Measurements from ENCODE around the gene NFYA.

Gene NFYA

DNA sequence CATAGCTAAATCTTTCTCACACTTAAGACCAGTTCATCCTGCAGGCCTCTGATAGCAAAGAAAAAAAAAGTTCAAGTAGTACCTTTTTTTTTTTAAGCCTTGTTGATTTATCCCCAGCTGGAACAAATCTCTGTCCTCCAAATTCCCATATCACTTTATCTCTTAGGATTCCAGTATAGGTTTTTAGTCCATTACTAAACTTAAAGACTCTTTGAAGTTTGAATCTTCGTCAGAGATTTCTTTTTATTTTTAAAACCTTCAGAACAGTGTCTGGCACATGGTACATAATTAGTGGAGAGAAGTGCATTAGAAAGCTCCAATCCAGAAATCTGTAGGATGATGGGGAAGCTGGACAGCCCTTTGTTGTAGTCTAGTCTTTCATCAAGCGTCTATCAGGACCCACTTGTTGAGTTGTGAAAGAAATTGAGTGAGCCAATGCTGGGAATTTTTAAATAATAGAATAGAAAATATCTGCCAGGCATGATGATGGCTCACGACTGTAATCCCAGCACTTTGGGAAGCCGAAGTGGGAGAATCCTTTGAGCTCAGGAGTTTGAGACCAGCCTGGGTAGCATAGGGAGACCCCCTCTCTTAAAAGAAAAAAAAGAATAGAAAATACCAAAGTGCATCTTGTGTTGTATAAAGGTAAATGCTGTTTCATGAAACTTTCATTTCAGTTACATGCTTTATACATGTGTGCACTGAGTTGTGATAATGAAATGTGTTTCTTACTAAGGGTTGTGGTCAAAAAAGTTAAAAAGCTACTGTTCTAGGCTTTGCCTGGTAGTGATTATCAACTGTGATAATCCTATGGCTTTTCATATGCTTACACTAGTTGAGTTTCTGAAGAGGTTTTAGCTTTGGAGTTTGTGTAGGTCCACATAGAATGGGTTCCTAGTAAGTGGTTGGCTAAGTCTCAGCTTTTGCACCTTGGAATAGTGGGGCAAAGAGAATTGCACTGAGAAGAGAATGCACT is 3.2 kb downstream of the NFYA start:
- H3K27ac ChIP-seq (ENCODE audit: low read length) = no peak overlapping the region
- peak overlapping the region; percentile 80; the same call in 1 of the 2 replicates for H3K4me3 ChIP-seq (ENCODE audit: low read length)
- peak overlapping the region; percentile 99 for H3K9ac ChIP-seq (ENCODE audit: low read depth, low read length)
- peaks cover 14% of the 10 kb centered on the region; the same call in 1 of the 2 replicates for H3K4me1 ChIP-seq (ENCODE audit: insufficient read depth, low read length)
- no peaks in the 10 kb centered on the region for H3K9me3 ChIP-seq (ENCODE audit: insufficient read depth, low read depth, low read length)
- peaks cover 40% of the 10 kb centered on the region for H3K36me3 ChIP-seq (ENCODE audit: insufficient read depth, low read depth, low read length)
- no peaks in the 10 kb centered on the region for H3K27me3 ChIP-seq (ENCODE audit: insufficient read depth, low read length)

DNA sequence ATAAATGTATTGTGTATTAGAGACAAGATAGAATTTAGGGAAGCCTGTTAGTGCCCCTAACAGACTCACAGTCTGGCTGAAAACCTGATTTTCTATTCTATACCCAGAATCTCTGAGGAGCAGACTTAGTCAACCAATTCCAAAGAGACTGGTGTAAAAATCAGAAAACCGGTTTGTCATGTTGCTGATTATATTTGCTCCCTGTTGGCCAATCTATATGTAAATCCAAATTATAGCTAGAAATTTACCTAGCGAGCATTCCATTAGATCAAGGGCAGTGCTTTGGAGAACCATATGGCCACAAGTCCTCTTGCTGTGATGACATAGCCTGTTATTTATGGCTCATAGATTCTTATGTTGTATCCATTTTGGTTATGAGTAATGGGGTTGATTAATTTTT is 4.8 kb downstream of the NFYA start:
- Histone ChIP-seq H3K4me1 (ENCODE audit: insufficient read depth, low read length) (peaks cover 13% of the 10 kb centered on the region; the same call in 1 of the 2 replicates), H3K27me3 (ENCODE audit: insufficient read depth, low read length) (no peaks in the 10 kb centered on the region), H3K27ac (ENCODE audit: low read length) (no peak overlapping the region), H3K9ac (ENCODE audit: low read depth, low read length) (no peak overlapping the region), H3K9me3 (ENCODE audit: insufficient read depth, low read depth, low read length) (no peaks in the 10 kb centered on the region), H3K4me3 (ENCODE audit: low read length) (no peak overlapping the region), H3K36me3 (ENCODE audit: insufficient read depth, low read depth, low read length) (peaks cover 54% of the 10 kb centered on the region)

DNA sequence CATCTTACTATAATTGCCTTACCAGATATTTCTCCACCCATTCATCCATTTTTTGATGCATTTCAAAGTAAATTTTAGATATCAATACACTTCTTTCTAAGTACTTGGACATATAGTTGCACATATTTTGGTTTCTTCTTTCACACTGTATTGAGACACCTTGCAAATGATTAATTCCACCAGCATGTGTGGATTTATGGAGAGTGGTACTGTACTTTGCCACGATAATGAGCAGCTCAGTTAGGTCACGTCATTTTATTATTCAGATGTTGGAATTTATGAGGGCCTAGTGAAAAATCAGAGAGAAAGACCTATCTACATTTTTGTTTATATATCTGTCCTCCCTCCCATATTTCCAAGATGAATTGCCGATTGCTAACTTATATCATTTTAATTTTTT is 5.3 kb downstream of the NFYA start:
- H3K27me3 ChIP-seq (ENCODE audit: insufficient read depth, low read length) = no peaks in the 10 kb centered on the region
- H3K4me3 ChIP-seq (ENCODE audit: low read length) = no peak overlapping the region
- no peaks in the 10 kb centered on the region for H3K9me3 ChIP-seq (ENCODE audit: insufficient read depth, low read depth, low read length)
- no peak overlapping the region for H3K27ac ChIP-seq (ENCODE audit: low read length)
- H3K4me1 ChIP-seq (ENCODE audit: insufficient read depth, low read length) = peaks cover 13% of the 10 kb centered on the region; the same call in 1 of the 2 replicates
- no peak overlapping the region for H3K9ac ChIP-seq (ENCODE audit: low read depth, low read length)
- H3K36me3 ChIP-seq (ENCODE audit: insufficient read depth, low read depth, low read length) = peaks cover 59% of the 10 kb centered on the region

DNA sequence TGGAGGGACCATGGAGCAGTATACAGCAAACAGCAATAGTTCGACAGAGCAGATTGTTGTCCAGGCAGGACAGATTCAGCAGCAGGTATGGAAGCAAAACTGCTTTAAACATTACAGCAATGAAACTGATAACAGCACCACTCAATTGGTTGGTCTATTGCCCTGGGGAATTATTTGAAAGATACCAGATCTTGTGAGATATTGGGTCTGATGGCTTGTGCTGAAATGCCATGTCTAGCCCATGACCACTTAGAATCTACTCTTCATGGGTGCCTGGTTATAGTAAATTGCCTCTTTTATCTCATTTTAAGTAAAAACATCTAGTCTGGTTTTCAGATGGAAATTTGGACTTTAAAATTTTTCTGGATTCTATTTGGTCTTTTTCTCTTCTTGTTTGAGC is 6.3 kb downstream of the NFYA start:
- Histone ChIP-seq H3K27me3 (ENCODE audit: insufficient read depth, low read length) (no peaks in the 10 kb centered on the region), H3K9me3 (ENCODE audit: insufficient read depth, low read depth, low read length) (no peaks in the 10 kb centered on the region), H3K36me3 (ENCODE audit: insufficient read depth, low read depth, low read length) (peaks cover 69% of the 10 kb centered on the region), H3K9ac (ENCODE audit: low read depth, low read length) (no peak overlapping the region), H3K4me1 (ENCODE audit: insufficient read depth, low read length) (peaks cover 13% of the 10 kb centered on the region; the same call in 1 of the 2 replicates), H3K4me3 (ENCODE audit: low read length) (no peak overlapping the region), H3K27ac (ENCODE audit: low read length) (no peak overlapping the region)

DNA sequence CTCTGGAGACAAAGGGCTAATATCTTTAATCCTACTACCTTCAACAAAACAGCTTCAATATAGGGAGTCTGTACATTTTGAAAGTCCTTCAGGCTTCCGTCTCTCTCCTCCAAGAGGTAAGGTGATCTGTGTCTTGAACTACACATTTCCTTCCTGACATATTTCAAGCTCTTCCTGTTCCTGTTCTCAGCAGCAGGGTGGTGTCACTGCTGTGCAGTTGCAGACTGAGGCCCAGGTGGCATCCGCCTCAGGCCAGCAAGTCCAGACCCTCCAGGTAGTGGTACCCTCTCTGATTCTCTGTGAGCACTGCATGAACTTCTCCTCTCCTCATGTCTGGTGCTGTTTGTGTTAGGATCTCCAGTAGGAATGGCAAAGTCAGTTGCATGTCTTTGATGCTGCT is 7.8 kb downstream of the NFYA start:
- Histone ChIP-seq H3K4me3 (ENCODE audit: low read length) (no peak overlapping the region), H3K27ac (ENCODE audit: low read length) (no peak overlapping the region), H3K9me3 (ENCODE audit: insufficient read depth, low read depth, low read length) (no peaks in the 10 kb centered on the region), H3K27me3 (ENCODE audit: insufficient read depth, low read length) (no peaks in the 10 kb centered on the region), H3K36me3 (ENCODE audit: insufficient read depth, low read depth, low read length) (peaks cover 79% of the 10 kb centered on the region), H3K4me1 (ENCODE audit: insufficient read depth, low read length) (peaks cover under 1% of the 10 kb centered on the region; the same call in 1 of the 2 replicates), H3K9ac (ENCODE audit: low read depth, low read length) (no peak overlapping the region)

DNA sequence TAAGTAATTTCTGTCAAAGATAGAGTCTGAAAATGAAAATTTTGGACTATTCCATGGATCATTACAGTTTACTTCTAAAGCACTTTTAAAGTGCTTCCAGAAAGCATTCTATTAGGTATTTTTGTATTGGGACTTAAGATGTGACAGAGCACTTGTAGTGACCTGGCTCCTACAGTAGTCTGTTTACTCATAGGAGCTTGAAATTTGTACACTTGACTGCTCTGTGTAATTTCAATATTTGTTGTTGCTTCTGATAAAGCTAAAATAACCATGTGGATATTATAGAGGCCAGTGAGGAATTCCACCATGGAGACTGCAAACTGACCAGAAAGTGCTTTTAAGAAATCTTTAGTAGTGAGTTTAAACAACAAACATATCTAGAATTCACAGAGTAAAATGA is 10.3 kb downstream of the NFYA start:
- Histone ChIP-seq H3K36me3 (ENCODE audit: insufficient read depth, low read depth, low read length) (peaks cover 96% of the 10 kb centered on the region), H3K9me3 (ENCODE audit: insufficient read depth, low read depth, low read length) (no peaks in the 10 kb centered on the region), H3K27me3 (ENCODE audit: insufficient read depth, low read length) (no peaks in the 10 kb centered on the region), H3K9ac (ENCODE audit: low read depth, low read length) (no peak overlapping the region), H3K27ac (ENCODE audit: low read length) (no peak overlapping the region), H3K4me1 (ENCODE audit: insufficient read depth, low read length) (no peaks in the 10 kb centered on the region), H3K4me3 (ENCODE audit: low read length) (no peak overlapping the region)

DNA sequence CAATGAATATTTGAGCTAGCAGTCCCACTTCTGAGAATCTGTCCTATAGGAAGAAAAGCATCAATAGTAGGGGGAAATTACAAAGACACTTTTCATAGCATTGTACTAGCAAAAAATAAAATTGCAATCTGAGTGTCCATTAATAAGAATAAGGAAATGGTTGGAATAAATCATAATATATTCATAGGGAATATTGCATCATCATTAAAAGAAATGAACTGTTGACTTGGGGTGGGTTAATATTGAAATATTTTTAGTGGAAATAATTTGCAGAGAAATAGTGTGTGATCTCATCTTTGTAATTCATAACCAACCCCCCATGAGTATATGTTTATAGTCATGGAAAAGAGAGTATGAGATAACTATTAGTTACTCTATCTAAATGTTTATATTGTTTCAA is 12.4 kb downstream of the NFYA start:
- no peak overlapping the region for H3K27ac ChIP-seq (ENCODE audit: low read length)
- no peaks in the 10 kb centered on the region for H3K27me3 ChIP-seq (ENCODE audit: insufficient read depth, low read length)
- no peaks in the 10 kb centered on the region for H3K4me1 ChIP-seq (ENCODE audit: insufficient read depth, low read length)
- H3K9ac ChIP-seq (ENCODE audit: low read depth, low read length) = no peak overlapping the region
- H3K9me3 ChIP-seq (ENCODE audit: insufficient read depth, low read depth, low read length) = no peaks in the 10 kb centered on the region
- H3K36me3 ChIP-seq (ENCODE audit: insufficient read depth, low read depth, low read length) = peaks cover 94% of the 10 kb centered on the region
- H3K4me3 ChIP-seq (ENCODE audit: low read length) = no peak overlapping the region

DNA sequence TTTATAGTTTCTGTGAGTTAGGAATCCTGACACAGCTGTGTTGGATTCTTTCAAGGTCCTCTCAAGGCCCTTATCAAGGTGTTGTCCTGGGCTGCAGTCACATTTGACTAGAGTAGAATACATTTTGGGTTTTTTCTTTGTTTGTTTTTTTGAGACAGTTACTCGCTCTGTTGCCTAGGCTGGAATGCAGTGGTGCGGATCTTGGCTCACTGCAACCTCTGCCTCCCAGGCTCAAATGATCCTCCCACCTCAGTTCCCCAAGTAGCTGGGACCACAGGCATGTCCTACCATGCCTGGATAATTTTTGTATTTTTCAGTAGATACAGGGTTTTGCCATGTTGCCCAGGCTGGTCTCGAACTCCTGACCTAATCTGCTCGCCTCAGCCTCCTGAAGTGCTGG is 15.7 kb downstream of the NFYA start:
- Histone ChIP-seq H3K36me3 (ENCODE audit: insufficient read depth, low read depth, low read length) (peaks cover 96% of the 10 kb centered on the region), H3K27me3 (ENCODE audit: insufficient read depth, low read length) (no peaks in the 10 kb centered on the region), H3K27ac (ENCODE audit: low read length) (no peak overlapping the region), H3K4me3 (ENCODE audit: low read length) (no peak overlapping the region), H3K9ac (ENCODE audit: low read depth, low read length) (no peak overlapping the region), H3K9me3 (ENCODE audit: insufficient read depth, low read depth, low read length) (no peaks in the 10 kb centered on the region), H3K4me1 (ENCODE audit: insufficient read depth, low read length) (no peaks in the 10 kb centered on the region)

DNA sequence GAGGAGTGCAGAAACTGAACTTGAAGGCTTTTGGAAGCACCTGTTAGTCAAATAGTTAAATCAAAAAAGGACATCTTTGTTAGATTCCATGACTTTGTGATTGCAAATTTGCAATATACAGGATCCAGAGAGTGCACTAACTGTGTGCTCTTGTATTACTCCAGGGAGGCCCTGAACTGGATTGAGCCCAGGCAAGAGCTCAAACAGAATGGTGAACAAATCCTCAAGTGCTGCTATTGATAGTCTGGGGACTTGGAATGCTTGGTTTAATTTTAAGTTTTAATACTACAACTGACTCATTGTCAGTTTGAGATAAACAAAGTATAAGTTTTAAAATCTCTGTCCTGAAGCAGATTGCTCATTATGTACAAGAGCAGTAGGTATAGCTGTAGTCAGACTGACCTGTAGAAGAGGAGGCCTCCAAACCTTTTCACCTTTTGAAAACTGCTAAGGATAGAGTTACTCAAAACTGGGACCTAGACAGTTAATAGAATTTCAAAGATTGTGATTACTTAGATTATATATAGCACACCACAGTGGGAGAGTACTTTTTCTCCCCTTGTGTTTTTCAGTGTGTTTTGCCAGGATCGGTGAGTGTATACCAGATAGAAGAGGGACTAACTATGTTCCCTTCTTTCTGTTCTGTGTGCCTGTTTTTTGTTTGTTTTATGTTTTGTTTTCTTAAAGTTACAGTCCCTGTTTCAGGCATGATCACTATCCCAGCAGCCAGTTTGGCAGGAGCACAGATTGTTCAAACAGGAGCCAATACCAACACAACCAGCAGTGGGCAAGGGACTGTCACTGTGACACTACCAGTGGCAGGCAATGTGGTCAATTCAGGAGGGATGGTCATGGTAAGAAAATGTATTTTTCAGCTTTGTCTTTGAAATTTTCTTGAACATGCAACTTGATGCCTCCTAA is 18.3 kb downstream of the NFYA start:
- no peaks in the 10 kb centered on the region for H3K9me3 ChIP-seq (ENCODE audit: insufficient read depth, low read depth, low read length)
- peaks cover 96% of the 10 kb centered on the region for H3K36me3 ChIP-seq (ENCODE audit: insufficient read depth, low read depth, low read length)
- H3K27ac ChIP-seq (ENCODE audit: low read length) = no peak overlapping the region
- H3K27me3 ChIP-seq (ENCODE audit: insufficient read depth, low read length) = no peaks in the 10 kb centered on the region
- H3K4me1 ChIP-seq (ENCODE audit: insufficient read depth, low read length) = no peaks in the 10 kb centered on the region
- H3K9ac ChIP-seq (ENCODE audit: low read depth, low read length) = no peak overlapping the region
- no peak overlapping the region for H3K4me3 ChIP-seq (ENCODE audit: low read length)

DNA sequence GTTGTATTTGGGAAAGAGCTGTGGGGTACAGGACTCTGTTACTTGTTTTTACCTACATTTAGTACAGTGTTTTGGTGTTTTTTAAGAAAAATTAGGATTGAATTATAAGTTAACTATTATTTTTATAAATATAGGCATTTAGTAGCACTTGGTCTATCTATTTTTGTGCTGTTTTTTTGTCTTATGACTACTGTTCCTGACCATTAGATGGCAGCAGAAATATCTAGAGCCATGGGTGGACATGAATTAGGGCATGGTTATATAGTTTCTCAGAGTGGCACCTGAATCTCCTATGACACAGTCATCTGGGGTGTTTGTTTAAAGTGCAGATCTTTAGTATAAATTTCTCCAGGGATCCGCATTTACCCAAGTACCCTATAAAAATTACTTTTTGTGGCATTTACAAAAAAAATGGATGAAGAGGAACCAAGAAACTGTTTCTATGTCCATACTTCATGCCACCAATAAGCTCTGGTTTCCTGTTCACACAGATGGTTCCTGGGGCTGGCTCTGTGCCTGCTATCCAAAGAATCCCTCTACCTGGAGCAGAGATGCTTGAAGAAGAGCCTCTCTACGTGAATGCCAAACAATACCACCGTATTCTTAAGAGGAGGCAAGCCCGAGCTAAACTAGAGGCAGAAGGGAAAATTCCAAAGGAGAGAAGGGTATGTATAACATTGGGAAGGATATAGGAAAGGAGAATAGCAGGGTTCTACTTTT is 19.8 kb downstream of the NFYA start:
- Histone ChIP-seq H3K36me3 (ENCODE audit: insufficient read depth, low read depth, low read length) (peaks cover 97% of the 10 kb centered on the region), H3K4me1 (ENCODE audit: insufficient read depth, low read length) (no peaks in the 10 kb centered on the region), H3K4me3 (ENCODE audit: low read length) (no peak overlapping the region), H3K27me3 (ENCODE audit: insufficient read depth, low read length) (no peaks in the 10 kb centered on the region), H3K9me3 (ENCODE audit: insufficient read depth, low read depth, low read length) (no peaks in the 10 kb centered on the region), H3K9ac (ENCODE audit: low read depth, low read length) (no peak overlapping the region), H3K27ac (ENCODE audit: low read length) (no peak overlapping the region)

DNA sequence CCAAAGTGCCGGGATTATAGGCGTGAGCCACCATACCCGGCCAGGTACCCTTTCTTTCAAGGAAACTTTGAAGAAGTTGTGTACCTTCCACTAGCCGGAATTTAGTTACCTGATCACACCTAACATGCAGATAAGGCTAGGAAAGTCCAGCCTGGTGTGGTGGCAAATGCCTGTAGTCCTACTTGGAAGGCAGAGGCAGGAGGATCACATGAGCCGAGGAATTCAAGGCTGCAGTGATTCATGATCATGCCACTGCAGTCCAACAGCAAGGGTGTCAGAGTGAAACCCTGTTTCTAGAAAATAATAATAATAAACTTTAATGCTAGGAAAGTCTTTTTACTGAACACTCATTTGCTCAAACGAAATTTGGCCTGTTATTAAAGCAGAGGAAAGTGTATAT is 21.0 kb downstream of the NFYA start:
- Histone ChIP-seq H3K9ac (ENCODE audit: low read depth, low read length) (no peak overlapping the region), H3K27ac (ENCODE audit: low read length) (no peak overlapping the region), H3K4me3 (ENCODE audit: low read length) (no peak overlapping the region), H3K4me1 (ENCODE audit: insufficient read depth, low read length) (no peaks in the 10 kb centered on the region), H3K36me3 (ENCODE audit: insufficient read depth, low read depth, low read length) (peaks cover 99% of the 10 kb centered on the region), H3K9me3 (ENCODE audit: insufficient read depth, low read depth, low read length) (no peaks in the 10 kb centered on the region), H3K27me3 (ENCODE audit: insufficient read depth, low read length) (no peaks in the 10 kb centered on the region)
